Right lung (tissue), 5 donors: ENCODE data around the gene CD302. TPM values are rescaled to one million over a fixed set of nuclear protein-coding genes. Genes with fewer than 3 reads are reported as not detected.
"Not testable (repeated sequence)": the region's sequence is repeated elsewhere in the genome, so short reads cannot be mapped to it uniquely, and the experiment has no call there.

Experiments used
- DNase-seq, 2 donors: peaks; one replicate each; pipeline ENCODE4 v3.0.0-alpha.2; 2013
- polyA plus RNA-seq, 5 donors: library from polyadenylated mRNA; unstranded; fragments of 120-200 nt; gene quantifications; one replicate each; pipeline versions ENCODE4 v1.2.1 to v1.2.3, GENCODE V29; 2013; ENCODE audit warnings: inconsistent platforms in 1 of 5, low replicate concordance in 1 of 5; ENCODE audit not compliant: insufficient read length in 5 of 5, insufficient read depth in 1 of 5

The CD302 gene
- polyA plus RNA-seq, 5 donors: 42.4 to 63.0 (median 60.7) TPM

- no peak for DNase-seq
Measured at GRCh38 chr2:159755788-159756187, 42.2 kb downstream of the CD302 start.

GRCh38 chr2:159755014-159755413 lies 43.0 kb downstream of the CD302 start:
- no peak for DNase-seq

GRCh38 chr2:159753797-159754196 lies 44.2 kb downstream of the CD302 start:
- DNase-seq: no peak

- DNase-seq: no peak
Measured at GRCh38 chr2:159750873-159751272, 47.1 kb downstream of the CD302 start.

- DNase-seq: no peak
Measured at GRCh38 chr2:159748089-159748488, 49.9 kb downstream of the CD302 start.

- DNase-seq: not testable (repeated sequence)
Measured at GRCh38 chr2:159745237-159745636, 52.8 kb downstream of the CD302 start.

GRCh38 chr2:159744363-159744762 lies 53.6 kb downstream of the CD302 start:
- no peak for DNase-seq

GRCh38 chr2:159742846-159743245 lies 55.2 kb downstream of the CD302 start:
- no peak for DNase-seq

GRCh38 chr2:159738509-159739390 lies 59.3 kb downstream of the CD302 start:
- no peak for DNase-seq

- DNase-seq: no peak
Measured at GRCh38 chr2:159737917-159738296, 60.1 kb downstream of the CD302 start.

GRCh38 chr2:159737292-159737916 lies 60.6 kb downstream of the CD302 start:
- no peak for DNase-seq

- DNase-seq: no peak
Measured at GRCh38 chr2:159736048-159736447, 62.0 kb downstream of the CD302 start.

GRCh38 chr2:159735648-159736047 lies 62.4 kb downstream of the CD302 start:
- no peak for DNase-seq

- no peak for DNase-seq
Measured at GRCh38 chr2:159728629-159729028, 69.4 kb downstream of the CD302 start.

- DNase-seq: no peak
Measured at GRCh38 chr2:159725713-159726112, 72.3 kb downstream of the CD302 start.

- not testable (repeated sequence) for DNase-seq
Measured at GRCh38 chr2:159724795-159725572, 73.0 kb downstream of the CD302 start.

GRCh38 chr2:159722580-159722979 lies 75.4 kb downstream of the CD302 start:
- DNase-seq: no peak

- DNase-seq: no peak
Measured at GRCh38 chr2:159720676-159721075, 77.3 kb downstream of the CD302 start.
